Lower lobe of right lung (tissue), 2 donors: ENCODE results near the gene POU2AF2. TPM values are rescaled to one million over a fixed set of nuclear protein-coding genes. Genes with fewer than 3 reads are reported as not detected.

Experiments
- ATAC-seq, 2 donors: fragments of 200-7000 bp; cut with Tn5 transposase; one replicate each; pipeline ENCODE4 v1.9.1; 2020 to 2022; ENCODE audit warnings: mild to moderate bottlenecking in 2 of 2, moderate library complexity in 2 of 2
- DNase-seq: peaks from one replicate; pipeline ENCODE4 v3.0.0-alpha.2; 2020
- H3K27ac ChIP-seq: fragments of 200-600 bp; one replicate; pipeline ENCODE4 v1.8.0; 2022
- H3K27me3 ChIP-seq: fragments of 200-600 bp; one replicate; pipeline ENCODE4 v1.8.0; 2022; ENCODE audit warnings: low read depth
- H3K36me3 ChIP-seq: fragments of 200-600 bp; one replicate; pipeline ENCODE4 v1.8.0; 2022; ENCODE audit warnings: mild to moderate bottlenecking
- H3K4me1 ChIP-seq: fragments of 200-600 bp; one replicate; pipeline ENCODE4 v1.8.0; 2022
- H3K4me3 ChIP-seq: fragments of 200-600 bp; one replicate; pipeline ENCODE4 v1.8.0; 2022; ENCODE audit warnings: mild to moderate bottlenecking
- H3K9me3 ChIP-seq: fragments of 200-600 bp; one replicate; pipeline ENCODE4 v1.8.0; 2022
- intact Hi-C: fragments of 100-400 bp; cut with DNase I; formaldehyde crosslinking; loops from one replicate; pipeline ENCODE4 v1.11.0; 2022
- total RNA-seq: library from RNA; stranded (reverse); fragmentation: NEBNext Ultra II Directional; extraction: Animal tissue kit (Norgen Biotek cat#: 25700); gene quantifications from one replicate; pipeline ENCODE4 v1.2.1, GENCODE V29; 2021
- TF ChIP-seq, protein P1 (sequence below): fragments of 200-600 bp; IDR thresholded peaks from one replicate; pipeline ENCODE4 v1.8.0; 2022; ENCODE audit warnings: antibody characterized with exemption, mild to moderate bottlenecking
- donor health status: DM: no; HTN: yes; CAD: no; lungs with severe emphysema.

The POU2AF2 gene
- total RNA-seq, 1 donor from 2014 or later = not detected

DNA sequence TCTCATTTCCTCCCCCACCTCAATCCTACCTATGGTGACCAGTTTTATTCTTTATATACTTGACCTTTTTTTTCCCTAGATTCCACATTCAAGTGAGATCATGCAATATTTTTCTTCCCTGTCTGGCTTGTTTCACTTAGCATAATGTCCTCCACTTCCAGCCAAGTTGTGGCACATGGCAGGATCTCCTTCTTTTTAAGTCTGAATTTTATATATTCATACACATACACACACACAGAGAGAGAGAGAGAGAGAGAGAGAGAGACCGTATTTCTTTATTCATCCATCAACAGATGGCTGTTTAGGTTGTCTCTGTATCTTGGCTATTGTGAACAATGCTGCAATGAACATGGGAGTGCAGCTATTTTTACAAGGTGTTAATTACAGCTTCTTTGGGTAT, 1.4 kb downstream of the POU2AF2 start:
- H3K4me1 ChIP-seq = no peaks in the 10 kb centered on the region
- no peaks in the 10 kb centered on the region for H3K36me3 ChIP-seq
- H3K27me3 ChIP-seq = peaks cover 3% of the 10 kb centered on the region
- no peak for DNase-seq
- H3K9me3 ChIP-seq = no peaks in the 10 kb centered on the region
- TF ChIP-seq, protein P1, sequence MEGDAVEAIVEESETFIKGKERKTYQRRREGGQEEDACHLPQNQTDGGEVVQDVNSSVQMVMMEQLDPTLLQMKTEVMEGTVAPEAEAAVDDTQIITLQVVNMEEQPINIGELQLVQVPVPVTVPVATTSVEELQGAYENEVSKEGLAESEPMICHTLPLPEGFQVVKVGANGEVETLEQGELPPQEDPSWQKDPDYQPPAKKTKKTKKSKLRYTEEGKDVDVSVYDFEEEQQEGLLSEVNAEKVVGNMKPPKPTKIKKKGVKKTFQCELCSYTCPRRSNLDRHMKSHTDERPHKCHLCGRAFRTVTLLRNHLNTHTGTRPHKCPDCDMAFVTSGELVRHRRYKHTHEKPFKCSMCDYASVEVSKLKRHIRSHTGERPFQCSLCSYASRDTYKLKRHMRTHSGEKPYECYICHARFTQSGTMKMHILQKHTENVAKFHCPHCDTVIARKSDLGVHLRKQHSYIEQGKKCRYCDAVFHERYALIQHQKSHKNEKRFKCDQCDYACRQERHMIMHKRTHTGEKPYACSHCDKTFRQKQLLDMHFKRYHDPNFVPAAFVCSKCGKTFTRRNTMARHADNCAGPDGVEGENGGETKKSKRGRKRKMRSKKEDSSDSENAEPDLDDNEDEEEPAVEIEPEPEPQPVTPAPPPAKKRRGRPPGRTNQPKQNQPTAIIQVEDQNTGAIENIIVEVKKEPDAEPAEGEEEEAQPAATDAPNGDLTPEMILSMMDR = no peak
- intact Hi-C loops = no loop called here
- H3K27ac ChIP-seq = no peak overlapping the region
- no peak overlapping the region for H3K4me3 ChIP-seq
- no peak for ATAC-seq

DNA sequence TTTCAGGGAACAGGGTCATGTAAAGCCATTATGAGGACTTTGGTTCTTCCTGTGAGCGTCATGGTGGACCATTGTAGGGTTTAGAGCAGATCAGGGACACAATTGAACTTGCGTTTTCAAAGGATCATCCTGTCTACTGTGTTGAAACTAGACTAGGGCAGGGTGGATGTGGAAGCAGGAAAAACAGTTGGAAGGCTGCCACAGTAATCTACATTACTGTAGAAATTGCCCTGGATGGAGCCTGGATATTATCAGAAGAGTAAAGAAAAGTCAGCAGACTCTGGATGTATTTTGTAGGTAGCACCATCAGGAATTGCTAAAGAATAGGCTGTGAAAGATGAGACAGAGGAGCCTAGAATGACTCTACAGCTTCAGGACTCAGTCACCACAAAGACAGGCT, 5.4 kb downstream of the POU2AF2 start:
- no peaks in the 10 kb centered on the region for H3K27me3 ChIP-seq
- DNase-seq (no peak), ATAC-seq (no peak)
- no peak overlapping the region for H3K4me3 ChIP-seq
- no peaks in the 10 kb centered on the region for H3K4me1 ChIP-seq
- no peaks in the 10 kb centered on the region for H3K9me3 ChIP-seq
- intact Hi-C loops = no loop called here
- H3K27ac ChIP-seq = no peak overlapping the region
- TF ChIP-seq, protein P1 = no peak
- H3K36me3 ChIP-seq = no peaks in the 10 kb centered on the region

DNA sequence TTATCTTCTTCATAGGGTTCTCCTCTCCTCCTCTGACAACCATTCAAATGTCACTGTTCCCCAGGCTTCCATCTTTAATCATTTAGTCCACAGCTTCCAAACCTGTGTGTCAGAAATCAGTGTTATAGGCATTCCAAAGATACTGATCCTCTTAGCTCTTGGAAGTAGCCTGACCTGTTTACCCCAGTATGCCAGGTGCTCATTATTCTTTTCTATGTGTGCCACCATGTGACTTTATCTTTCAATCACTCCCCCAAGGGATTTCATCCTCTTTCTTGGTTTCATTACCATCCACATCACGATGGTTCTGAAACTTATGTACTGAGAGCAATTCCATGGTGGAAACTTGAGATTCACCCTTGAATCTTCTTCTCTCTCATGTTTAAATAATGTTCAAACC, 7.6 kb downstream of the POU2AF2 start:
- intact Hi-C loops = no loop called here
- ATAC-seq = no peak

DNA sequence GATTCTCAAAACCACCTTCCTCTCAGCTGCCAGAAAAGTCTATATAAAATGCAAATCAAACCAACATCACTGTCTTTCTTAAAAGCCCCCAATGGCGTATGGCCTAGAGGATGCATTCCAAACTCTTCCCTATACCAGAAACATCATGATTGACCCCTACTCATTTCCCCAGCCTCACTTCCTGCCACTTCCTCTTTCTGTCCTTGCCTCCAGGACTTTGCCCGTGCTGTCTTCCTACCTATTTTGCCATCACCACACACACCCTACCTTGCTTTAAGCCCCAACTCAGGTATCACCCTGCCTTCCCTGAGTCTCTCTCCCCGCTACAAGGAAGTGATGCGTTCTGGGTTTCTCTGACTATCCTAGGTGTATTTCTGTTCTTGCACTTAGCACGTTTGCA, 8.1 kb downstream of the POU2AF2 start:
- DNase-seq (no peak), ATAC-seq (no peak)
- Histone ChIP-seq H3K9me3 (no peaks in the 10 kb centered on the region), H3K4me3 (no peak overlapping the region), H3K36me3 (no peaks in the 10 kb centered on the region), H3K27me3 (no peaks in the 10 kb centered on the region), H3K4me1 (no peaks in the 10 kb centered on the region), H3K27ac (no peak overlapping the region)
- intact Hi-C loops = no loop called here
- TF ChIP-seq, protein P1 = no peak

More for the DNA sequence above, 7.6 kb downstream of the POU2AF2 start:
- no peak for DNase-seq
- H3K27ac ChIP-seq = no peak overlapping the region
- no peaks in the 10 kb centered on the region for H3K36me3 ChIP-seq
- H3K4me1 ChIP-seq = no peaks in the 10 kb centered on the region
- H3K27me3 ChIP-seq = no peaks in the 10 kb centered on the region
- H3K4me3 ChIP-seq = no peak overlapping the region
- TF ChIP-seq, protein P1 = no peak
- no peaks in the 10 kb centered on the region for H3K9me3 ChIP-seq

DNA sequence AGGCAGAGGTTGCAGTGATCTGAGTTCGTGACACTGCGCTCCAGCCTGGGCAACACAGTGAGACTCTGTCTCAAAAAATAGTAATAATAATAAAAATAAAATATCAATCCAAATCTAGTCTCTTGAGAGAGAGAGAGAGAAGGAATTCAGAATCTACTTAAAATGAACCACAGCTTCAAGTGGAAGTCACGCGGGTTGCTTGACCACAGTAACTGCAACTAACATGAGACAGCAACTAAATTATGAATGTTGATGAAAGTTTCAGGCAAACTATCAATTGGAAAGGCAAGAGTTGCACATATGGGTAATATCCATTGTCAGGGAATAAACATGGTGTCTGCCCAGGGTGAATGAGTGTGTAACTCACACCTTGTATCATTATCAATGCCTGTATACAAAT, 12.5 kb downstream of the POU2AF2 start:
- H3K27ac ChIP-seq = no peak overlapping the region
- H3K27me3 ChIP-seq = no peaks in the 10 kb centered on the region
- TF ChIP-seq, protein P1 = no peak
- no peak overlapping the region for H3K4me3 ChIP-seq
- DNase-seq (no peak), ATAC-seq (no peak)
- H3K36me3 ChIP-seq = no peaks in the 10 kb centered on the region
- H3K9me3 ChIP-seq = no peaks in the 10 kb centered on the region
- no peaks in the 10 kb centered on the region for H3K4me1 ChIP-seq
- intact Hi-C loops = no loop called here

DNA sequence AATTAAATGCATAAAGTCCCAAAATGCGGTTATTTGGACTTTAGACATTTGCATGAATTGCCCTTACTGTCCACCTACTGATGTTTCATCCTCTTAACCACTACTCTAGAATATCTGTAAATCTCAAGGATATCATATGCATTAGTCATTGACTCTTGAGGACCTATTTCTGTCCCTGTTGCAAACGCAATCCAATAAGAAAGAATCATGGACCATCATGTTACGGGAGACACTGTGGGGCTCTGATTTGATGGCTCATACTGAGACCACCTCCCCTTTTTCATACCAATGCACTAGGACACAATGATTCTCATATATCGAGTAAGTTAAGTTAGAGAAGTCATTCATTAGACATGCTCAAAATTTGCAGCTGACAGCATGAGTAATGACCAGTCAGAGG, 14.4 kb downstream of the POU2AF2 start:
- TF ChIP-seq, protein P1 = no peak
- ATAC-seq = no peak
- no peaks in the 10 kb centered on the region for H3K4me1 ChIP-seq
- H3K27me3 ChIP-seq = no peaks in the 10 kb centered on the region
- no peaks in the 10 kb centered on the region for H3K9me3 ChIP-seq
- H3K27ac ChIP-seq = no peak overlapping the region
- DNase-seq = no peak
- no peaks in the 10 kb centered on the region for H3K36me3 ChIP-seq
- intact Hi-C loops = no loop called here
- no peak overlapping the region for H3K4me3 ChIP-seq
